Tibial nerve (tissue), 4 donors: ENCODE measurements around the gene DCTN5. TPM values are rescaled to one million over a fixed set of nuclear protein-coding genes. Genes with fewer than 3 reads are reported as not detected.

Experiments used
- DNase-seq, 2 donors: peaks; one replicate each; pipeline ENCODE4 v3.0.0-alpha.2; 2019; ENCODE audit warnings: low spot score in 2 of 2
- H3K27ac ChIP-seq, 4 donors: fragments of 200-600 bp; sonication (generic) in 3 of 4; one replicate each; pipeline ENCODE4 v1.5.1; 2017 to 2019; ENCODE audit warnings: mild to moderate bottlenecking in 1 of 4
- H3K27me3 ChIP-seq, 2 donors: fragments of 200-600 bp; sonication (generic) in 1 of 2; one replicate each; pipeline versions ENCODE4 v1.5.1 to v1.6.0; 2017 to 2019
- H3K36me3 ChIP-seq, 3 donors: fragments of 200-600 bp; sonication (generic); one replicate each; pipeline ENCODE4 v1.5.1; 2018 to 2019
- H3K4me1 ChIP-seq, 4 donors: fragments of 200-600 bp; sonication (generic) in 3 of 4; one replicate each; pipeline ENCODE4 v1.5.1; 2017 to 2019
- H3K4me3 ChIP-seq, 4 donors: fragments of 200-600 bp; sonication (generic) in 3 of 4; one replicate each; pipeline ENCODE4 v1.5.1; 2017 to 2019; ENCODE audit warnings: mild to moderate bottlenecking in 1 of 4, moderate library complexity in 1 of 4
- H3K9me3 ChIP-seq, 4 donors: fragments of 200-600 bp; sonication (generic) in 3 of 4; one replicate each; pipeline ENCODE4 v1.5.1; 2017 to 2019
- CTCF ChIP-seq, 5 experiments: fragments of 200-600 bp in 3 of 5; fragments of 450-650 bp in 2 of 5; sonication (generic) in 3 of 5; IDR thresholded peaks; one replicate each; pipeline ENCODE4 v1.5.1; 2016 to 2019; ENCODE audit warnings: antibody characterized with exemption in 5 of 5, mild to moderate bottlenecking in 3 of 5, moderate library complexity in 2 of 5
- EP300 ChIP-seq, 2 donors: sonication (generic); formaldehyde crosslinking; IDR thresholded peaks; one replicate each; pipeline ENCODE4 v1.6.1; 2017; ENCODE audit warnings: antibody characterized with exemption in 2 of 2, mild to moderate bottlenecking in 1 of 2
- POLR2A ChIP-seq, 2 donors: fragments of 450-650 bp; IDR thresholded peaks; one replicate each; pipeline ENCODE4 v1.6.1; 2017; ENCODE audit warnings: antibody characterized with exemption in 2 of 2, mild to moderate bottlenecking in 2 of 2, moderate library complexity in 2 of 2
- WGBS, 2 donors: methylation state at CpG; one replicate each; pipeline ENCODE4 v1.1.5; 2018; 5-methylcytosine and 5-hydroxymethylcytosine counted together
- total RNA-seq, 4 donors: library from RNA; depleted of rRNA; stranded (reverse); fragments of >200 nt; gene quantifications; one replicate each; pipeline ENCODE4 v1.1.0, GENCODE V29; 2016

DCTN5 gene
- total RNA-seq, 4 donors from 2014 or later: 23.1 to 28.8 (median 27.3) TPM

- Histone ChIP-seq H3K27ac (no peak overlapping the region), H3K4me1 (peaks cover 0 to 18% (median 13%) of the 10 kb centered on the region in 4 donors), H3K9me3 (no peaks in the 10 kb centered on the region), H3K36me3 (peaks cover 0 to 46% (median 0%) of the 10 kb centered on the region in 3 donors), H3K4me3 (no peak overlapping the region), H3K27me3 (no peaks in the 10 kb centered on the region)
- no peak for DNase-seq
- WGBS, 2 donors: 37 to 53% methylated on average over 6 of the region's 6 CpGs
- no peak for TF ChIP-seq CTCF (IDR thresholded peaks at IDR 0.05)
Observed at GRCh38 chr16:23679986-23680336, 38.7 kb downstream of the DCTN5 start.

- DNase-seq: no peak
- Histone ChIP-seq H3K9me3 (no peaks in the 10 kb centered on the region), H3K4me3 (no peak overlapping the region), H3K27ac (no peak overlapping the region), H3K27me3 (no peaks in the 10 kb centered on the region), H3K36me3 (peaks cover 0 to 55% (median 0%) of the 10 kb centered on the region in 3 donors), H3K4me1 (peaks cover 0 to 18% (median 13%) of the 10 kb centered on the region in 4 donors)
- WGBS, 2 donors: 84 to 91% methylated on average over 1 of the region's 1 CpG
- TF ChIP-seq POLR2A (IDR thresholded peaks at IDR 0.05): no peak
- no peak for TF ChIP-seq CTCF (IDR thresholded peaks at IDR 0.05)
- TF ChIP-seq EP300 (IDR thresholded peaks at IDR 0.05): no peak
Observed at GRCh38 chr16:23682181-23682580, 40.9 kb downstream of the DCTN5 start.

- Histone ChIP-seq H3K36me3 (peaks cover 0 to 68% (median 0%) of the 10 kb centered on the region in 3 donors), H3K4me1 (peaks cover 0 to 11% (median 9%) of the 10 kb centered on the region in 4 donors), H3K27ac (no peak overlapping the region), H3K4me3 (no peak overlapping the region), H3K9me3 (no peaks in the 10 kb centered on the region), H3K27me3 (no peaks in the 10 kb centered on the region)
- WGBS, 2 donors: 87 to 92% methylated on average over 3 of the region's 3 CpGs
- TF ChIP-seq CTCF (IDR thresholded peaks at IDR 0.05) (no peak), POLR2A (IDR thresholded peaks at IDR 0.05) (no peak), EP300 (IDR thresholded peaks at IDR 0.05) (no peak)
- DNase-seq: no peak
Observed at GRCh38 chr16:23683487-23683886, 42.2 kb downstream of the DCTN5 start.

GRCh38 chr16:23687034-23687808 lies 46.0 kb downstream of the DCTN5 start:
- H3K27ac ChIP-seq: no peak overlapping the region
- H3K9me3 ChIP-seq: no peaks in the 10 kb centered on the region
- H3K4me3 ChIP-seq: no peak overlapping the region
- no peaks in the 10 kb centered on the region for H3K27me3 ChIP-seq
- TF ChIP-seq POLR2A (IDR thresholded peaks at IDR 0.05): no peak
- TF ChIP-seq EP300 (IDR thresholded peaks at IDR 0.05): no peak
- no peak for TF ChIP-seq CTCF (IDR thresholded peaks at IDR 0.05)
- peaks cover 0 to 85% (median 17%) of the 10 kb centered on the region in 3 donors for H3K36me3 ChIP-seq
- DNase-seq: no peak
- H3K4me1 ChIP-seq: no peaks in the 10 kb centered on the region
- WGBS, 2 donors: 93 to 96% methylated on average over 16 of the region's 16 CpGs

- H3K36me3 ChIP-seq: peaks cover 0 to 68% (median 17%) of the 10 kb centered on the region in 3 donors
- peaks cover 0 to 3% (median 0%) of the 10 kb centered on the region in 4 donors for H3K4me1 ChIP-seq
- no peak overlapping the region for H3K4me3 ChIP-seq
- no peak overlapping the region for H3K27ac ChIP-seq
- WGBS, 2 donors: 96% methylated on average over 35 to 36 of the region's 36 CpGs
- TF ChIP-seq CTCF (IDR thresholded peaks at IDR 0.05) (no peak), EP300 (IDR thresholded peaks at IDR 0.05) (no peak), POLR2A (IDR thresholded peaks at IDR 0.05) (no peak)
- no peaks in the 10 kb centered on the region for H3K27me3 ChIP-seq
- DNase-seq: no peak
- H3K9me3 ChIP-seq: no peaks in the 10 kb centered on the region
Observed at GRCh38 chr16:23689442-23690187, 48.3 kb downstream of the DCTN5 start.
